Heart left ventricle (tissue), 13 donors: ENCODE measurements around the gene TMSB15C.

Source experiments
- POLR2A ChIP-seq, 2 donors: fragments of 450-650 bp; IDR thresholded peaks; one replicate each; pipeline ENCODE4 v1.6.1; 2017; ENCODE audit warnings: antibody characterized with exemption in 2 of 2, mild to moderate bottlenecking in 2 of 2, moderate library complexity in 2 of 2
- TF ChIP-seq, protein P1 (sequence below), 12 donors: fragments of 200-600 bp; sonication (generic) in 4 of 12; IDR thresholded peaks; one replicate each; pipeline versions ENCODE4 v1.5.0 to v1.8.0; 2018 to 2022; ENCODE audit warnings: antibody characterized with exemption in 12 of 12, mild to moderate bottlenecking in 5 of 12
- donor health status: ischemic (EF 13 %, LVEDD 7.1; RV severe dilation, severe dysfunction).
- donor health status: DM: no; HTN: yes; CAD: no.
- donor health status: DM: no; HTN: no; CAD: no.
- donor health status: ischemic (EF 25% LVEDD 6.9; RV normal size, moderate dysfunction).
- donor health status: ischemic (EF 25% LVEDD 5.7; RV mildly dilated, moderate dysfunction).
- donor health status: ischemic (EF 35%, LVEDD 5.7; RV mildly dilated, moderate dysfunction).
- donor health status: nonischemic (EF 11% LVEDD 7.7; RV severe dilation, severe dysfunction).
- donor health status: DM: yes; HTN: yes; CAD: no.
- donor health status: PGD.
- donor health status: ischemic (EF 29% LVEDD 5.4; RV normal size, mild dysfunction).
- donor health status: nonischemic (EF 23%, LVEDD 6.1; RV moderate dilation, normal function).

DNA sequence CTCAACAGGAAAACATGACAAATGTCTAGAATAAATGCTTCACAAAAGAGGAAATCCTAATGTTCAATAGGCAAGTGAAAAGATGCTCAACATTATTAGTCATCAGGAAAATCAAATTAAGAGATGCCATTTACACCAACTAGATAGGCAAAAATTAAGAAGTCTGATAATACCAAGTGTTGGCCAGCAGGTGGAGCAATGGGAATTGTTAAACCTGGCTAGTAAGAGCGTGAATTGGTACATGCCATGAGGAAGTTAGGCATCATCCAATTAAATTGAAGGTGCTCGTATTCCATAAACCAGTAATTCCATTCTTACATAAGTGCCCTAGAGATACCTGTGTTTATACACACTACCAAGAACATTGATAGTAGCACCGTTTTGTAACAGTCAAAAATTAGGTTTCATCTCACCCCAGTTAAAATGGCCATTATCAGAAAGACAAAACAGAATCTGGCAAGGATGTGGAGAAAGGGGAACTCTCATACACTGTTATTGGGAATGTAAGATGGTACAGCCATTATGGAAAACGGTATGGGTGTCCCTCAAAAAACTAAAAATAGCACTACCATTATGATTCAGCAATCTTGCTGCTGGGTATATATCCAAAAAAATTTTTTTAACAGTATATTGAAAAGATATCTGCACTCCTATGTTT is 22.2 kb upstream of the TMSB15C start:
- TF ChIP-seq, protein P1, sequence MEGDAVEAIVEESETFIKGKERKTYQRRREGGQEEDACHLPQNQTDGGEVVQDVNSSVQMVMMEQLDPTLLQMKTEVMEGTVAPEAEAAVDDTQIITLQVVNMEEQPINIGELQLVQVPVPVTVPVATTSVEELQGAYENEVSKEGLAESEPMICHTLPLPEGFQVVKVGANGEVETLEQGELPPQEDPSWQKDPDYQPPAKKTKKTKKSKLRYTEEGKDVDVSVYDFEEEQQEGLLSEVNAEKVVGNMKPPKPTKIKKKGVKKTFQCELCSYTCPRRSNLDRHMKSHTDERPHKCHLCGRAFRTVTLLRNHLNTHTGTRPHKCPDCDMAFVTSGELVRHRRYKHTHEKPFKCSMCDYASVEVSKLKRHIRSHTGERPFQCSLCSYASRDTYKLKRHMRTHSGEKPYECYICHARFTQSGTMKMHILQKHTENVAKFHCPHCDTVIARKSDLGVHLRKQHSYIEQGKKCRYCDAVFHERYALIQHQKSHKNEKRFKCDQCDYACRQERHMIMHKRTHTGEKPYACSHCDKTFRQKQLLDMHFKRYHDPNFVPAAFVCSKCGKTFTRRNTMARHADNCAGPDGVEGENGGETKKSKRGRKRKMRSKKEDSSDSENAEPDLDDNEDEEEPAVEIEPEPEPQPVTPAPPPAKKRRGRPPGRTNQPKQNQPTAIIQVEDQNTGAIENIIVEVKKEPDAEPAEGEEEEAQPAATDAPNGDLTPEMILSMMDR (IDR thresholded peaks at IDR 0.05): peak; percentile 41 to 72 (median 58)
- TF ChIP-seq POLR2A (IDR thresholded peaks at IDR 0.05): no peak
